HG03196 (cell line): Measurements from ENCODE around the gene PCED1B.
"Not testable (repeated sequence)": the region's sequence is repeated elsewhere in the genome, so short reads cannot be mapped to it uniquely, and the experiment has no call there.

Experiments used
- ATAC-seq: cut with Tn5 transposase; IDR thresholded peaks from one replicate; pipeline ENCODE4 v1.9.1; 2021; ENCODE audit not compliant: unreplicated experiment

Gene PCED1B

DNA sequence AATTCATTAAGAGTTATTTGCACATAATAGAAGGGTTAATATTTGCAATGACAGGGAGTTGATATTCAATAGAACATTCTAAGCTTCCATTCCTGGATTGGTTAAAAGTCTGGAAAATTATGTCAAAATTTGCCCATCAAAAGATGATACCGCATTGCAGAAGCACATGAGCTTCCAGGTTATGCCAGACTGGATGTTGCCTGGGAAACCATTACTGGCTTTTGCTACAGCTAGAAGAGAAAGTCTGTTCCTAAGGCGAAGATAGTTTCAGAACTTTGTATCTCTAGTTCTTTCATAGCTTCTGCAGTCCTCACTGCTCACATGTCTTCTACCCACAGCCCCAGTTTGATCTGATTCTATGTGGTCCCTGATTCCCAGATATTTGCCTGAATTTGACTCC, 122.8 kb downstream of the PCED1B start:
- ATAC-seq = no peak

DNA sequence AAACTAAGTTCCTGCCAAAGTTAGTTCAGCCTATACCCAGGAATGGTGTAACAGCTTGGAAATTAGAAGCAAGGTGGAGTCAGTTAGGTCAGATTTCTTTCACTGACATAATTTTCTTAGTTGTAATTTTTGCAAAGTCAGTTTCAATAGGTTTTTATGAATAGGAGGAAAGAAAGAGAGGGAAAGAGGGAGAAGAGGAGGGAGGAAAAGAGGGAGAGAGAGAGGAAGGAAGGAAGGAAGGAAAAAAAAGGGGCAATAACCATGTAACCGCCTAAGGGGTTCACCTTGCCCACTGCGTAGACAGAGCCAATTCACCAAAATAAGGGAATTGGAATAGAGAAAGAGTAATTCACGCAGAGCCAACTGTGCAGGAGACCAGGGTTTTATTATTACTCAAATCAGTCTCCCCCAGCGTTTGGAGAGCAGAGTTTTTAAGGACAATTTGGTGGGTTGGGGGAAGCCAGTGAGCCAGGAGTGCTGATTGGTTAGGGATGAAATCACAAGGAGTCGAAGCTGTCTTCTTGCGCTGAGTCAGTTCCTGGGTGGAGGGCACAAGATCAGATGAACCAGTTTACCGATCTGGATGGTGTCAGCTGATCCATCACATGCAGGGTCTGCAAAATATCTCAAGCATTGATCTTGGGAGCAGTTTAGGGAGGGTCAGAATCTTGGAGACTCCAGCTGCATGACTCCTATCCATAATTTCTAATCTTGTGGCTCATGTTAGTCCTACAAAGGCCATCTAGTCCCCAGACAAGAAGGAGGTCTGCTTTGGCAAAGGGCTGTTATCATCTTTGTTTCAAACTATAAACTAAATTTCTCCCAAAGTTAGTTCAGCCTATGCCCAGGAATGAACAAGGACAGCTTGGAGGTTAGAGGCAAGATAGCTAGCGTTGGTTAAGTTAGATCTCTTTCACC, 126.4 kb downstream of the PCED1B start:
- no peak for ATAC-seq

DNA sequence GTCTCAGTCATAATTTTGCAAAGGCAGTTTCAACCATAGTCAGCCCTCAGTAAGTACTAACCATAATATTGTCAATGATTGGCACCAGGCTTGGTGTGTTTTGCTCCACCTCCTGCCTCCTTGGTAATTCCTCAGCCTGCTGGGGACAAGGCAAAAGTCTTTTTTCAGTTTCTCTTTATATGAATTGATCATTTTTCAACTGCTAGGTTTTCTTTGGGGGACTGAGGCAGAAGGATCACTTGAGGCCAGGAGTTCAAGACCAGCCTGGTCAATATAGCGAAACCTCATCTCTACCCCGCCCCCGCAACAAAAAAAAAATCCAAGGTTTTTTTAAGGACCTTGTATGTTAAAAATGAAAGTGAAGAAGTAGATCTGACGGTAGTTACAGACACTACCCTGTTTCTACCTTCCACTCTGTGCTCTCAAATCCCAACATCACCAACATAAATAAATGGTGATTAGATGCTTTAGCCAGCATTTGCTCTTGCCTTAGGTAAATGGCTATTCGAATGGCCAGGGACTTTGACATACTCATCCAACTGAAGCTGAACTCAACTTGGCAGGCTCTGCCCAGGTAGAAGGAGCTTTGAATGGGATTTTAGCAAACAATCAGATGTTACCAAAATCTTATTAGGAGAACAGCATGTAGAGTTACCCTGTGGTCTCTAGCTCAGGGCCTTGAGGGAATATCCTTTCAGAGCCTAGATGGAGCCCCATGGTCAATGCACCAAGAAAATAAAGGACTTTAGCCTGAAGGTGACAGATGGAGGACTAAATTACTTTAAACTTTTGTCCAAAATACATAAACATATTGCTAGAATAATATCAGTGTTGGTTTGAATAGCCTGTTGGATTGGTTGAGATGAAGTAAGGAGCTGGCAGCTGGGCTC, 127.3 kb downstream of the PCED1B start:
- no peak for ATAC-seq

DNA sequence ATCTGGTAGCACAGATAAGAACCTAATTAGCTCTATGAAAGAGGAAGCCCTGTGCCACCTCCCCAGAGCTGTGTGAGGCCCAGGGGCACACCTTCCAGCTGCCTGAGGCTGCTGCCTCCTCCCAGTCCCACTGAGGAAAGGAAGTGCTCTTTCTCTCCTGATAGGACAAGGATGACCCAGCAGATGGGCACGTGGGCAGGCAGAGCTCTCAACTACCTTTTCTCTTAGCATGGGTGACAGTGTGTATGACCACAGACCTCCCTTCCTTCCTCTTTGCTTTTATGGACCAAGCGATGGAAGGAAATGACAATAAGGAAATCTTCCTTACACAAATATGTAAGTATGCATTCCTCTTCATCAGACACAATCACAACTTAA, 127.9 kb downstream of the PCED1B start:
- peak; percentile 61 for ATAC-seq

DNA sequence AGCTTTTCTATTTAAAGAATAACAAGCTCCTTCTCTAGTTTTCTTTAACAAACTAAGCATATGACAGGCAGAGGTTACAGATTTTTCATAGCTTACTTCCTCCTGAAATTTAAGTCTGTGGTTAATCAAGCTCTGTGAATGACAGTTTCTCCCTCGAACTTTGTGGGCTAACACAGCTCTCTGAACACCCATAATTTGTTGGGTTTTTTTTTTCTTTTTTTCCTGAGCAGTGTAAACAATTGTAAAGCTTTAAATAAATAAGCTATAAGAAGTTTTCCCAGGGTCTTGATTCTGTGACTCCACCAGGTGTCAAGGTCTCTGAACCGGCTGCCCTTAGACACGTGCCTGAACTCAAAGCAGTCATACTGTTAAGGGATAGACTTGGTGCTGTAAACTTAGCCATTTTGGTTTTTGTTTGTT, 128.4 kb downstream of the PCED1B start:
- ATAC-seq = peak; percentile 68

DNA sequence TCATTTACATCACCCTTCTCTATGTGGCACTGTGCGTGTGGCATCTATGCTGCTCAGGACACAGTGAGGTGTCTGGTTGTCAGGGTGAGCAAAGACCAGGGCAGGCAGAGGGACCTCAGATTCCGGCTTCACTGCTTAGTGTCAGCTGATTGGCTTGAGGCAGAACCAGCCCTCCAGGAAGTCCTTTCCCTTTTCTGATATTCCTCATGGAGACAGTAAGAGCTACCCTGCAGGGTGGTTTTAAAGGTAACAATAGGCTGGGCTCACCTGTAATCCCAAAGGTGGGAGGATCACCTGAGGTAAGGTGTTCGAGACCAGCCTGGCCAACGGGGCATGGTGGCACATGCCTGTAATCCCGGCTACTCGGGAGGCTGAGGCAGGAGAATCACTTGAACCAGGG, 129.6 kb downstream of the PCED1B start:
- ATAC-seq = no peak

DNA sequence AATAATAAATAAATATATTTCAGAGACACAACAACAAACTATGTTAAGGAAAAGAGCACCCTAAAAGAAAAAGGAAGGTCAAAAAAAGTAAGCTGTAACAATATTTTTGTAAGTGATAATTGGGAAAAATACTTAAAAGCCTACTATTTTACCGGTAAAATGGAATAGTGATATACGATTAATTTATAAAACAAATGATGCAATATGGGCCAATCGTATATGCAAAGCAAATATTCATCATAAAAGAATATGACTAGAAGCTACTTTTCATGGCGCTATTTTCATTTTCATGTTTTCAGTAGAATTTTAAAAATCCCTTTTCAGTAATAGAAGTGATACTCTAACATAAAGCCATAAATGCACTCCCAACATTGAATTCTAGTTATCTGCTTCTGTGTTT, 131.4 kb downstream of the PCED1B start:
- ATAC-seq = no peak

GRCh38 chr12:47212701-47213039, 133.2 kb downstream of the PCED1B start:
- ATAC-seq = no peak

DNA sequence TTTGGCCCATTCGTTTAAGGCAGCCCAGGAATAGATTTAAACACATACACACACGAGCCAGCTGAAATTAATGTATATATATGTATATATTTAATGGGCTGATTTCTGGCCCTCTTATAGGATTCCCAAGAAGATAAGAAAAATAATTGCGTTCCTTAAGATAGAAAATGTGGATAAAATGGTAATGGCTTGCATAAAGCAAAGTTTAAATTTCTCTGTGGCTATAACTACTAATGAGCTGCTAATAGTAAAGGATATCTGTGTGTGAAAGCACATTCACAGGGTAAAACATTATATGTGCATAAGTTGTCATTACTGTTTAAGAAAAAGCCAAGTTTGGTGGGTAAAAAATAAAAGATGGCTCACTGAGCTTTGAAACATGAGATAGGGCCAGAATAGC, 134.0 kb downstream of the PCED1B start:
- ATAC-seq = no peak

DNA sequence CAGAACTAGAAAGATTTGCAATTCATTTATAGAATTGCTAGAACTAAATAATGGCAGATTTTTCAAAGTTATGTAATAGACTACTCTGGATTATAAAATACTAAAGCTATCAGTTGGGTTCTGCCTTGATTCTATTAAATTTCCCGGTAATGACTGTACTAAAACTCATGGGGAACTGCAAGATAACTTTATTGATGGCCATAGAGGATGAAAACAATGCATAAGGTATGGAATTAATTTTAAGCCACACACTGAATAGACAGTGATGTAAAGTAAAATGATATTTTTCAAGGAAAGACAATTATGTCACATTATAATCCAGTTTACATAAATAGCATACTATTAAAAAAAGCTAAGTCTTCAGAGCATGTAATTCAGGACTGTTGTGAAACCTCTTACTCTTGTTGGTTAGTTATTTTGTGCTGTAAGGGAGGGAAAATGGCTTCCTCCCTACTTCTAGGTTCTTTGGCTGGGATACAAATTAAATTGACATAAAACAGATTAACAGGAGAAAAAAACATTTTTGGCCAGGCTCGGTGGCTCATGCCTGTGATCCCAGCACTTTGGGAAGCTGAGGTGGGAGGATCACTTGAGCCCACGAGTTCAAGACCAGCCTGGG, 134.7 kb downstream of the PCED1B start:
- ATAC-seq = no peak

- no peak for ATAC-seq
Measured at GRCh38 chr12:47214771-47215170, 135.3 kb downstream of the PCED1B start.

- peak; percentile 66 for ATAC-seq
Measured at GRCh38 chr12:47216150-47216677, 136.8 kb downstream of the PCED1B start.

- not testable (repeated sequence) for ATAC-seq
Measured at GRCh38 chr12:47217595-47217869, 138.1 kb downstream of the PCED1B start.

- peak; percentile 48 for ATAC-seq
Measured at GRCh38 chr12:47218191-47218654, 138.8 kb downstream of the PCED1B start.

DNA sequence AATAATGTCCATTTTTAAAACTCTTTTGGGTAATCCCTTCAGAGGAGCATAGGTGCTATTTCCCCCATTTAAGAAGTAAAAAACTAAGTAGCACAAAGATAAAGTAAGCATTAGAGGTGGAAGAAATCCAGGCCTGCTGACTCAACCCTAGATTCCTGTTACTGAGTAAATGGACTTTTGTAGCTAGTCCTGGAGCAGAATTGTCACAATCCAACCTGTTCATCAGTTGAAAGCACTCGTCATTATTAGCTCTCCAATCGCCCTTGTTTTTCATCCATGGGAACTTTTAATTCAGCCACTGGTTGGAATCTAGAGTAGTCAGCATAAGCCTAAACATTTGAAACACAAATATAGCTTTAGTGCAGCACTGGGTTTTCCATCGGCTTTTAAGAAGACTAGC, 139.8 kb downstream of the PCED1B start:
- ATAC-seq = no peak

GRCh38 chr12:47221256-47222023, 142.0 kb downstream of the PCED1B start:
- no peak for ATAC-seq

- ATAC-seq = no peak
Measured at GRCh38 chr12:47222520-47223030, 143.2 kb downstream of the PCED1B start.

GRCh38 chr12:47223031-47223847, 143.8 kb downstream of the PCED1B start:
- no peak for ATAC-seq

DNA sequence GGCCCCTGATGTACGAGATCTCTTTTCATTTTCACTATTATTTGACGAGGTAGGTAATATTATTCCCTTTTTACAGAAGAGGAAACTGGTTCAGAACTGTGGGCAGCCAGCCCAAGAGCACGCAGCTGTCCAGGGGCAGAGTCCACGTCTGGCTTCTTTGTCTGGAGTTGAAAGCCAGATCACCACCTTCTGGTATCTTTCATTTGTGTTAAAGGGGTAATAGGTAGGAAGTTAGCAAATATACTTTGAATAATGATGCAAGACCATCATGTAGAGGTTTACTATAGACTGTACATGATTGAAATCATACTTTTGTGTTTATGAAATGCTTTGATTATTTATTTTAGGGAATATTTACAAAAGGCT, 144.4 kb downstream of the PCED1B start:
- ATAC-seq = no peak
